Measurements from ENCODE around the gene CDAN1. TPM values are rescaled to one million over a fixed set of nuclear protein-coding genes. Genes with fewer than 3 reads are reported as not detected.
"Not testable (repeated sequence)": the region's sequence is repeated elsewhere in the genome, so short reads cannot be mapped to it uniquely, and the experiment has no call there.

Gene CDAN1
- total and polyA plus RNA-seq, 2 donors from 2014 or later, result 7.0 to 13.1 TPM

- H3K36me3 ChIP-seq (ENCODE audit: control insufficient read depth in 2 of 3, insufficient read depth in 3 of 3, low read length in 3 of 3); H3K27ac ChIP-seq (ENCODE audit: low read depth in 2 of 2, low read length in 2 of 2); intact Hi-C loops (cut with DNase I); H3K9ac ChIP-seq (ENCODE audit: low read length in 3 of 3); H3K4me1 ChIP-seq (ENCODE audit: control insufficient read depth in 2 of 3, insufficient read depth in 2 of 3, low read depth in 1 of 3, low read length in 3 of 3); H3K27me3 ChIP-seq (ENCODE audit: control insufficient read depth, insufficient read depth, low read length); H3K4me3 ChIP-seq (ENCODE audit: low read length in 3 of 3); FAIRE-seq; H3K9me3 ChIP-seq (ENCODE audit: control insufficient read depth in 2 of 3, insufficient read depth in 1 of 3, low read length in 3 of 3); DNase-seq: not testable (repeated sequence)
These were observed 27.3 kb upstream of the CDAN1 start for GRCh38 chr15:42764154-42764731.

- H3K9ac ChIP-seq (ENCODE audit: low read length in 3 of 3); H3K36me3 ChIP-seq (ENCODE audit: control insufficient read depth in 2 of 3, insufficient read depth in 3 of 3, low read length in 3 of 3); intact Hi-C loops (cut with DNase I); H3K4me3 ChIP-seq (ENCODE audit: low read length in 3 of 3); FAIRE-seq; H3K9me3 ChIP-seq (ENCODE audit: control insufficient read depth in 2 of 3, insufficient read depth in 1 of 3, low read length in 3 of 3); H3K4me1 ChIP-seq (ENCODE audit: control insufficient read depth in 2 of 3, insufficient read depth in 2 of 3, low read depth in 1 of 3, low read length in 3 of 3); H3K27me3 ChIP-seq (ENCODE audit: control insufficient read depth, insufficient read depth, low read length); DNase-seq; H3K27ac ChIP-seq (ENCODE audit: low read depth in 2 of 2, low read length in 2 of 2): not testable (repeated sequence)
These were observed 24.9 kb upstream of the CDAN1 start for GRCh38 chr15:42761813-42762212.

- H3K27ac ChIP-seq (ENCODE audit: low read depth in 2 of 2, low read length in 2 of 2), result no peak overlapping the region
- no peak for TF ChIP-seq CTCF (IDR thresholded peaks at IDR 0.05; ENCODE audit: borderline replicate concordance, extremely low read depth, insufficient read depth)
- intact Hi-C loops (cut with DNase I), result no loop called here
- peaks cover 0 to 8% (median 0%) of the 10 kb centered on the region in 3 donors for H3K9me3 ChIP-seq (ENCODE audit: control insufficient read depth in 2 of 3, insufficient read depth in 1 of 3, low read length in 3 of 3)
- no peak overlapping the region for H3K9ac ChIP-seq (ENCODE audit: low read length in 3 of 3)
- no peak overlapping the region for H3K4me3 ChIP-seq (ENCODE audit: low read length in 3 of 3)
- H3K27me3 ChIP-seq (ENCODE audit: control insufficient read depth, insufficient read depth, low read length), result no peaks in the 10 kb centered on the region
- H3K4me1 ChIP-seq (ENCODE audit: control insufficient read depth in 2 of 3, insufficient read depth in 2 of 3, low read depth in 1 of 3, low read length in 3 of 3), result peaks cover 0 to 8% (median 0%) of the 10 kb centered on the region in 3 donors
- DNase-seq (no peak), FAIRE-seq (no peak)
- H3K36me3 ChIP-seq (ENCODE audit: control insufficient read depth in 2 of 3, insufficient read depth in 3 of 3, low read length in 3 of 3), result no peaks in the 10 kb centered on the region
These were observed 23.8 kb upstream of the CDAN1 start for GRCh38 chr15:42760759-42761158.

- no peak overlapping the region for H3K27ac ChIP-seq (ENCODE audit: low read depth in 2 of 2, low read length in 2 of 2)
- no peaks in the 10 kb centered on the region for H3K36me3 ChIP-seq (ENCODE audit: control insufficient read depth in 2 of 3, insufficient read depth in 3 of 3, low read length in 3 of 3)
- FAIRE-seq, result no peak
- H3K9me3 ChIP-seq (ENCODE audit: control insufficient read depth in 2 of 3, insufficient read depth in 1 of 3, low read length in 3 of 3), result peaks cover 0 to 8% (median 0%) of the 10 kb centered on the region in 3 donors
- intact Hi-C loops (cut with DNase I), result no loop called here
- TF ChIP-seq CTCF (IDR thresholded peaks at IDR 0.05; ENCODE audit: borderline replicate concordance, extremely low read depth, insufficient read depth), result no peak
- H3K27me3 ChIP-seq (ENCODE audit: control insufficient read depth, insufficient read depth, low read length), result no peaks in the 10 kb centered on the region
- H3K4me3 ChIP-seq (ENCODE audit: low read length in 3 of 3), result no peak overlapping the region
- no peak overlapping the region for H3K9ac ChIP-seq (ENCODE audit: low read length in 3 of 3)
- peak in 1 of 5 donors; percentile 82 for DNase-seq
- H3K4me1 ChIP-seq (ENCODE audit: control insufficient read depth in 2 of 3, insufficient read depth in 2 of 3, low read depth in 1 of 3, low read length in 3 of 3), result peaks cover 0 to 8% (median 0%) of the 10 kb centered on the region in 3 donors
These were observed 22.2 kb upstream of the CDAN1 start for GRCh38 chr15:42759093-42759492.
